ENCODE measurements around the gene RAB4A.

The RAB4A gene

GRCh38 chr1:229247871-229248270, 23.0 kb upstream of the RAB4A start:
- no peak for DNase-seq

- no peak for DNase-seq
Observed at GRCh38 chr1:229248821-229249817, 21.8 kb upstream of the RAB4A start.

- no peak for DNase-seq
Observed at GRCh38 chr1:229249854-229250644, 20.9 kb upstream of the RAB4A start.

- no peak for DNase-seq
Observed at GRCh38 chr1:229251185-229251584, 19.7 kb upstream of the RAB4A start.

- peak; percentile 47 for DNase-seq
Observed at GRCh38 chr1:229252228-229252984, 18.5 kb upstream of the RAB4A start.

GRCh38 chr1:229253151-229253974, 17.5 kb upstream of the RAB4A start:
- peak; percentile 92 for DNase-seq

- peak; percentile 36 for DNase-seq
Observed at GRCh38 chr1:229254910-229255541, 15.9 kb upstream of the RAB4A start.

GRCh38 chr1:229258031-229258756, 12.7 kb upstream of the RAB4A start:
- peak; percentile 59 for DNase-seq

GRCh38 chr1:229258757-229259060, 12.2 kb upstream of the RAB4A start:
- DNase-seq, result no peak

GRCh38 chr1:229260297-229260696, 10.6 kb upstream of the RAB4A start:
- no peak for DNase-seq

- no peak for DNase-seq
Observed at GRCh38 chr1:229262239-229262638, 8.7 kb upstream of the RAB4A start.

GRCh38 chr1:229263254-229263653, 7.7 kb upstream of the RAB4A start:
- no peak for DNase-seq

GRCh38 chr1:229264068-229264467, 6.8 kb upstream of the RAB4A start:
- DNase-seq, result no peak

- DNase-seq, result no peak
Observed at GRCh38 chr1:229264487-229264886, 6.4 kb upstream of the RAB4A start.

GRCh38 chr1:229266274-229266673, 4.6 kb upstream of the RAB4A start:
- DNase-seq, result no peak

- DNase-seq, result no peak
Observed at GRCh38 chr1:229266832-229267500, 3.9 kb upstream of the RAB4A start.

GRCh38 chr1:229268505-229268904, 2.4 kb upstream of the RAB4A start:
- no peak for DNase-seq

GRCh38 chr1:229271448-229272159, 693 bp downstream of the RAB4A start:
- DNase-seq, result peak; percentile 33

All from NCI-H146 (cell line).